Measurements from ENCODE around the gene RAI1.

DNA sequence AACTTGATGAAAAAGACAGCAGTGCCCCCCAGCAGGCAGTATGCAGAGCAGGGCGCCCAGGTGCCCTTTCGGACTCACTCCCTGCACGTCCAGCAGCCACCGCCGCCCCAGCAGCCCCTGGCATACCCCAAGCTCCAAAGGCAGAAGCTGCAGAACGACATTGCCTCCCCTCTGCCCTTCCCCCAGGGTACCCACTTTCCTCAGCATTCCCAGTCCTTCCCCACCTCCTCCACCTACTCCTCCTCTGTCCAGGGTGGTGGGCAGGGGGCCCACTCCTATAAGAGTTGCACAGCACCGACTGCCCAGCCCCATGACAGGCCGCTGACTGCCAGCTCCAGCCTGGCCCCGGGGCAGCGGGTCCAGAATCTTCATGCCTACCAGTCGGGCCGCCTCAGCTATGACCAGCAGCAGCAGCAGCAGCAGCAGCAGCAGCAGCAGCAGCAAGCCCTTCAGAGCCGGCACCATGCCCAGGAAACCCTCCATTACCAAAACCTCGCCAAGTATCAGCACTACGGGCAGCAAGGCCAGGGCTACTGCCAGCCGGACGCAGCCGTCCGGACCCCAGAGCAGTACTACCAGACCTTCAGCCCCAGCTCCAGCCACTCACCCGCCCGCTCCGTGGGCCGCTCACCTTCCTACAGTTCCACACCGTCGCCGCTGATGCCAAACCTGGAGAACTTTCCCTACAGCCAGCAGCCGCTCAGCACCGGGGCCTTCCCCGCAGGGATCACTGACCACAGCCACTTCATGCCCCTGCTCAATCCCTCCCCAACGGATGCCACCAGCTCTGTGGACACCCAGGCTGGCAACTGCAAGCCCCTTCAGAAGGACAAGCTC, 112.3 kb downstream of the RAI1 start:
- TF ChIP-seq, protein P1, sequence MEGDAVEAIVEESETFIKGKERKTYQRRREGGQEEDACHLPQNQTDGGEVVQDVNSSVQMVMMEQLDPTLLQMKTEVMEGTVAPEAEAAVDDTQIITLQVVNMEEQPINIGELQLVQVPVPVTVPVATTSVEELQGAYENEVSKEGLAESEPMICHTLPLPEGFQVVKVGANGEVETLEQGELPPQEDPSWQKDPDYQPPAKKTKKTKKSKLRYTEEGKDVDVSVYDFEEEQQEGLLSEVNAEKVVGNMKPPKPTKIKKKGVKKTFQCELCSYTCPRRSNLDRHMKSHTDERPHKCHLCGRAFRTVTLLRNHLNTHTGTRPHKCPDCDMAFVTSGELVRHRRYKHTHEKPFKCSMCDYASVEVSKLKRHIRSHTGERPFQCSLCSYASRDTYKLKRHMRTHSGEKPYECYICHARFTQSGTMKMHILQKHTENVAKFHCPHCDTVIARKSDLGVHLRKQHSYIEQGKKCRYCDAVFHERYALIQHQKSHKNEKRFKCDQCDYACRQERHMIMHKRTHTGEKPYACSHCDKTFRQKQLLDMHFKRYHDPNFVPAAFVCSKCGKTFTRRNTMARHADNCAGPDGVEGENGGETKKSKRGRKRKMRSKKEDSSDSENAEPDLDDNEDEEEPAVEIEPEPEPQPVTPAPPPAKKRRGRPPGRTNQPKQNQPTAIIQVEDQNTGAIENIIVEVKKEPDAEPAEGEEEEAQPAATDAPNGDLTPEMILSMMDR (IDR thresholded peaks at IDR 0.05; ENCODE audit: insufficient read depth, low read depth, low read length) = no peak
- no peak for TF ChIP-seq EZH2 (IDR thresholded peaks at IDR 0.05; ENCODE audit: insufficient read depth, low read length)
